ENCODE measurements around the gene RDH8.

The RDH8 gene

GRCh38 chr19:10043286-10043927 is 30.1 kb downstream of the RDH8 start:
- no peak for DNase-seq

- no peak for DNase-seq
These were observed 31.1 kb downstream of the RDH8 start for GRCh38 chr19:10044390-10044789.

GRCh38 chr19:10045371-10045770 is 32.1 kb downstream of the RDH8 start:
- DNase-seq: no peak

GRCh38 chr19:10049626-10050025 is 36.3 kb downstream of the RDH8 start:
- no peak for DNase-seq

GRCh38 chr19:10052602-10053360 is 39.5 kb downstream of the RDH8 start:
- no peak for DNase-seq

- no peak for DNase-seq
These were observed 48.5 kb downstream of the RDH8 start for GRCh38 chr19:10061717-10062310.

GRCh38 chr19:10068205-10068604 is 54.9 kb downstream of the RDH8 start:
- DNase-seq: no peak

GRCh38 chr19:10069046-10069445 is 55.8 kb downstream of the RDH8 start:
- DNase-seq: no peak

GRCh38 chr19:10070730-10071446 is 57.6 kb downstream of the RDH8 start:
- DNase-seq: no peak

All from inflammatory macrophage (primary cell).